ENCODE results near the gene DEK.

GRCh38 chr6:18248698-18249097, 15.6 kb downstream of the DEK start:
- TF ChIP-seq, protein P1, sequence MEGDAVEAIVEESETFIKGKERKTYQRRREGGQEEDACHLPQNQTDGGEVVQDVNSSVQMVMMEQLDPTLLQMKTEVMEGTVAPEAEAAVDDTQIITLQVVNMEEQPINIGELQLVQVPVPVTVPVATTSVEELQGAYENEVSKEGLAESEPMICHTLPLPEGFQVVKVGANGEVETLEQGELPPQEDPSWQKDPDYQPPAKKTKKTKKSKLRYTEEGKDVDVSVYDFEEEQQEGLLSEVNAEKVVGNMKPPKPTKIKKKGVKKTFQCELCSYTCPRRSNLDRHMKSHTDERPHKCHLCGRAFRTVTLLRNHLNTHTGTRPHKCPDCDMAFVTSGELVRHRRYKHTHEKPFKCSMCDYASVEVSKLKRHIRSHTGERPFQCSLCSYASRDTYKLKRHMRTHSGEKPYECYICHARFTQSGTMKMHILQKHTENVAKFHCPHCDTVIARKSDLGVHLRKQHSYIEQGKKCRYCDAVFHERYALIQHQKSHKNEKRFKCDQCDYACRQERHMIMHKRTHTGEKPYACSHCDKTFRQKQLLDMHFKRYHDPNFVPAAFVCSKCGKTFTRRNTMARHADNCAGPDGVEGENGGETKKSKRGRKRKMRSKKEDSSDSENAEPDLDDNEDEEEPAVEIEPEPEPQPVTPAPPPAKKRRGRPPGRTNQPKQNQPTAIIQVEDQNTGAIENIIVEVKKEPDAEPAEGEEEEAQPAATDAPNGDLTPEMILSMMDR (IDR thresholded peaks at IDR 0.05; ENCODE audit: low read length), result no peak
- no peak for TF ChIP-seq EZH2 (optimal IDR thresholded peaks at IDR 0.05; ENCODE audit: low read depth, low read length)
